K562 (cell line): Measurements from ENCODE around the gene LEMD3. TPM values are rescaled to one million over a fixed set of nuclear protein-coding genes. Genes with fewer than 3 reads are reported as not detected.

Experiments used
- CHD2 ChIP-seq: IDR thresholded peaks from 2 replicates; pipeline ENCODE4 v1.6.1; 2011; ENCODE audit warnings: low read depth, low read length
- CTBP1 ChIP-seq: fragments of 450-650 bp; IDR thresholded peaks from 2 replicates; pipeline ENCODE4 v1.6.1; 2016; ENCODE audit warnings: borderline replicate concordance
- CUX1 ChIP-seq: fragments of 200-800 bp; sonication (Bioruptor generic); IDR thresholded peaks from 2 replicates; pipeline ENCODE4 v1.6.1; 2016; ENCODE audit warnings: missing genetic modification characterization, missing compliant biosample characterization
- HOMEZ ChIP-seq: fragments of 250-450 bp; sonication (Bioruptor Pico); IDR thresholded peaks from 2 replicates; pipeline ENCODE4 v1.4.0; 2020; ENCODE audit warnings: mild to moderate bottlenecking, moderate library complexity
- KDM5B ChIP-seq: fragments of 200-600 bp; sonication (generic); IDR thresholded peaks from 2 replicates; pipeline ENCODE4 v1.6.1; 2012; ENCODE audit warnings: low read depth, mild to moderate bottlenecking, moderate library complexity, low read length, control low read depth, inconsistent platforms; ENCODE audit not compliant: insufficient replicate concordance
- MYC ChIP-seq, 2 experiments: fragments of 250-450 bp in 1 of 2; sonication (Bioruptor Pico) in 1 of 2; IDR thresholded peaks; 2 replicates each; pipeline versions ENCODE4 v1.5.1 to v1.6.1; 2012 to 2021; ENCODE audit warnings: low read depth in 2 of 2, borderline replicate concordance in 1 of 2, improper control_type of control experiment in 1 of 2, low read length in 1 of 2, mild to moderate bottlenecking in 1 of 2, moderate library complexity in 1 of 2
- NBN ChIP-seq: fragments of 450-650 bp; IDR thresholded peaks from 2 replicates; pipeline ENCODE4 v1.6.1; 2016; ENCODE audit warnings: low read depth, mild to moderate bottlenecking
- PBX2 ChIP-seq, 2 experiments: IDR thresholded peaks in 1 of 2; conservative IDR thresholded peaks in 1 of 2; 2 replicates each; pipeline ENCODE4 v1.6.1; 2016; ENCODE audit warnings: low read depth in 2 of 2, mild to moderate bottlenecking in 1 of 2, missing compliant biosample characterization in 1 of 2, missing genetic modification characterization in 1 of 2, moderate library complexity in 1 of 2
- POLR2A ChIP-seq: fragments of 450-650 bp; conservative IDR thresholded peaks from 2 replicates; pipeline ENCODE4 v1.6.1; 2016
- TOE1 ChIP-seq, 2 experiments: fragments of 450-650 bp in 1 of 2; sonication (generic) in 1 of 2; formaldehyde crosslinking in 1 of 2; IDR thresholded peaks; 2 replicates each; pipeline versions ENCODE4 v1.7.1 to v1.8.0; 2016 to 2022; ENCODE audit warnings: borderline replicate concordance in 2 of 2, mild to moderate bottlenecking in 2 of 2, antibody characterized with exemption in 1 of 2, inconsistent platforms in 1 of 2, low read depth in 1 of 2, missing genetic modification reagents in 1 of 2, moderate library complexity in 1 of 2
- TRIM28 ChIP-seq: fragments of 450-650 bp; IDR thresholded peaks from 2 replicates; pipeline ENCODE4 v1.6.1; 2017
- YBX1 ChIP-seq: fragments of 450-650 bp; IDR thresholded peaks from 2 replicates; pipeline ENCODE4 v1.7.1; 2016; ENCODE audit warnings: mild to moderate bottlenecking
- ZBTB7A ChIP-seq: IDR thresholded peaks from 2 replicates; pipeline ENCODE4 v1.6.1; 2011; ENCODE audit warnings: low read depth, mild to moderate bottlenecking, low read length, moderate library complexity, borderline replicate concordance; ENCODE audit not compliant: control insufficient read depth
- ZNF165 ChIP-seq: fragments of 250-450 bp; sonication (Bioruptor Pico); IDR thresholded peaks from 2 replicates; pipeline ENCODE4 v1.4.0; 2020; ENCODE audit warnings: borderline replicate concordance
- ZNF586 ChIP-seq: fragments of 450-650 bp; formaldehyde crosslinking; conservative IDR thresholded peaks from 2 replicates; pipeline ENCODE4 v1.4.0; 2020; ENCODE audit warnings: mild to moderate bottlenecking, moderate library complexity
- ZNF75A ChIP-seq: fragments of 450-650 bp; formaldehyde crosslinking; IDR thresholded peaks from 2 replicates; pipeline ENCODE4 v1.4.0; 2020; ENCODE audit warnings: mild to moderate bottlenecking
- ZNF766 ChIP-seq: fragments of 200-800 bp; sonication (Bioruptor generic); conservative IDR thresholded peaks from 2 replicates; pipeline ENCODE4 v1.6.1; 2016; ENCODE audit warnings: missing genetic modification characterization, missing compliant biosample characterization
- polyA plus RNA-seq, 8 experiments: library from polyadenylated mRNA; depleted of rRNA in 4 of 8; stranded (reverse) in 5 of 8; unstranded in 3 of 8; fragments of >200 nt; fragmentation: Nextera tagmentation in 2 of 8; fragmentation: Illumina TruSeq in 1 of 8; extraction: Ambion mirVana in 2 of 8; extraction: Trizol in 1 of 8; gene quantifications; 2 replicates each; pipeline versions ENCODE4 v1.2.1 to v1.2.3, GENCODE V29; 2011 to 2014; ENCODE audit warnings: inconsistent platforms in 1 of 8, missing spikeins in 1 of 8
- total RNA-seq, 7 experiments: library from RNA; depleted of rRNA in 6 of 7; stranded (reverse); fragments of >200 nt in 6 of 7; fragmentation: Illumina TruSeq in 2 of 7; extraction: Trizol in 2 of 7; gene quantifications; 2 replicates each; pipeline versions ENCODE4 v1.2.1 to v1.2.3, GENCODE V29; 2011 to 2021; ENCODE audit warnings: low replicate concordance in 1 of 7

LEMD3 gene
- total and polyA plus RNA-seq, 9 of the 15 experiments (the other 6 are each of a cell fraction or from before 2014, with no cell fraction given) = 6.8 to 37.4 (median 17.2) TPM

GRCh38 chr12:65170209-65170881 lies 962 bp downstream of the LEMD3 start (continued):
- TF ChIP-seq CTBP1 (0 out of 2 replicates have a peak, but pooled peaks have one; percentile 37), CHD2 (no peak), CUX1 (CRISPR knock-in tag) (no peak), TOE1 (IDR thresholded peaks at IDR 0.05; ENCODE audit: borderline replicate concordance) (0 out of 2 replicates have a peak, but pooled peaks have one; percentile 26), TOE1 (CRISPR knock-in tag; IDR thresholded peaks at IDR 0.05; ENCODE audit: borderline replicate concordance, low read depth) (no peak), TRIM28 (peak; percentile 39; the same call in 1 of the 2 replicates), ZNF766 (no peak), ZNF165 (no peak), ZNF586 (no peak), ZNF75A (CRISPR knock-in tag) (no peak), YBX1 (no peak), PBX2 (CRISPR knock-in tag; IDR thresholded peaks at IDR 0.05; ENCODE audit: low read depth) (peak; percentile 59; the same call in 1 of the 2 replicates), PBX2 (tag; conservative IDR thresholded peaks at IDR 0.05; ENCODE audit: low read depth) (peak; percentile 73), ZBTB7A (no peak), HOMEZ (CRISPR knock-in tag) (no peak), POLR2A (no peak; the same call in 1 of the 2 replicates), MYC (IDR thresholded peaks at IDR 0.05; ENCODE audit: low read depth, low read length) (0 out of 2 replicates have a peak, but pooled peaks have one; percentile 11), MYC (CRISPR knock-in tag; IDR thresholded peaks at IDR 0.05; ENCODE audit: borderline replicate concordance, low read depth) (no peak), KDM5B (peak; percentile 43), NBN (no peak)
